H1 (cell line): ENCODE data around the gene SLCO2A1. TPM values are rescaled to one million over a fixed set of nuclear protein-coding genes. Genes with fewer than 3 reads are reported as not detected.

Experiments
- ASH2L ChIP-seq: fragments of 200-600, 300-600 bp; sonication (generic); IDR thresholded peaks from one replicate; pipeline ENCODE4 v1.7.1; 2017; ENCODE audit warnings: low read length
- CREB1 ChIP-seq: IDR thresholded peaks from 2 replicates; pipeline ENCODE4 v1.6.1; 2012; ENCODE audit warnings: inconsistent platforms
- GABPA ChIP-seq: IDR thresholded peaks from 2 replicates; pipeline ENCODE4 v1.6.1; 2011; ENCODE audit warnings: mild to moderate bottlenecking, low read length, moderate library complexity, borderline replicate concordance; ENCODE audit not compliant: insufficient read depth
- HDAC6 ChIP-seq: IDR thresholded peaks from one replicate; pipeline ENCODE4 v1.7.1; 2012; ENCODE audit warnings: low read depth, mild to moderate bottlenecking, inconsistent platforms, low read length, moderate library complexity
- KDM1A ChIP-seq: fragments of 200-600, 300-600 bp; sonication (generic); IDR thresholded peaks from 2 replicates; pipeline ENCODE4 v1.7.1; 2016; ENCODE audit warnings: mild to moderate bottlenecking, low read length, borderline replicate concordance
- RXRA ChIP-seq: IDR thresholded peaks from 2 replicates; pipeline ENCODE4 v1.6.1; 2011; ENCODE audit warnings: low read depth, mild to moderate bottlenecking, low read length, moderate library complexity; ENCODE audit not compliant: insufficient read depth
- polyA plus RNA-seq, 7 experiments: library from polyadenylated mRNA; depleted of rRNA in 3 of 7; stranded (reverse) in 5 of 7; unstranded in 2 of 7; fragments of >200 nt in 5 of 7; fragments of 200-250 nt in 2 of 7; gene quantifications; 1 replicate in 5 of 7; 2 replicates in 1 of 7; 4 replicates in 1 of 7; pipeline versions ENCODE4 v1.2.1 to v1.2.3, GENCODE V29; 2011 to 2013; ENCODE audit warnings: missing spikeins in 2 of 7, mixed read lengths in 2 of 7
- total RNA-seq: library from RNA; stranded (reverse); fragmentation: NEBNext Ultra II Directional; extraction: Animal tissue kit (Norgen Biotek cat#: 25700); gene quantifications from 2 replicates; pipeline ENCODE4 v1.2.1, GENCODE V29; 2021

Gene SLCO2A1
- total and polyA plus RNA-seq, 2 of the 8 experiments (the other 6 are each of a cell fraction or from before 2014, with no cell fraction given), result 1.1 to 2.3 TPM

DNA sequence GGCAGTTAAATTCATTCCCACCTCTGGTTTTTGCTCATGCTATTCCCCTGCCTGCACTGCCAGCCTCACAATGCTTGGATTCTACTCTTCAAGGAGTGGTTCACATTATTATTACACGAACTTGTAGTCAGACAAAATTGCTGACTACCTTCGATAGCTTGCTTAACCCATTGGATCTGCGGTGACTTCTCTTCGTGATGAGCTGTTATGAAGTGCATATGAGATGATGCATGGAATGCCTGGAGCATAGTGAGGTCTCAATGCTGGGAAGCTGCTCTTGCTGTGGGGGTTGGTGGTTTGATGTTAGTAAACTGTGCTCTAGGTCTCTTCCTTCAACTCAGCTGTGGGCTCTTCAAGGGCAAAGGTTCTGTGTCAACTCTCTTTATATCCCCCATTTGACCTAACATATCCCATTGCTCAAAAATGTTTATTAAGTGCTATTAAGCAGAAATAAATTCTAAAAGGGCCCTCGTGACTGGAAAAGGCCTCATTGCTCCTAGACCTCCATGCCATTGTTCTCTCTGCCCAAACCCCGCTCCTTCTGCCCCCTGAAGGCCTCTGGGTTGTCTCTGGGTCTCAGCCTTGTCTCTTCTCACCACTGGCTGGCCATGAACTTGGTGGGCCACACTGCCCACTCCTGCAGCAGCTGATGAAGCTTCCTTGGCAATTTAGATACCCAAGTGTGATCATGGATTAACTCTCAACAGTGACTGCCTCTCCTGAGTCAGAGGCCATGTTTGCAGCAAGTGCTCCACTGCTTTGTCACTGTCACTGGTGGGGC, 4.5 kb upstream of the SLCO2A1 start (continued):
- TF ChIP-seq HDAC6 (no peak), ASH2L (no peak), RXRA (no peak), CREB1 (no peak), KDM1A (no peak), GABPA (no peak)
